Measurements from ENCODE around the gene ACR. TPM values are rescaled to one million over a fixed set of nuclear protein-coding genes. Genes with fewer than 3 reads are reported as not detected.

ACR gene
- total and polyA plus RNA-seq, 2 of the 13 experiments (the other 11 are each of a cell fraction or from before 2014, with no cell fraction given) = 0.15 TPM; not detected in 1

DNA sequence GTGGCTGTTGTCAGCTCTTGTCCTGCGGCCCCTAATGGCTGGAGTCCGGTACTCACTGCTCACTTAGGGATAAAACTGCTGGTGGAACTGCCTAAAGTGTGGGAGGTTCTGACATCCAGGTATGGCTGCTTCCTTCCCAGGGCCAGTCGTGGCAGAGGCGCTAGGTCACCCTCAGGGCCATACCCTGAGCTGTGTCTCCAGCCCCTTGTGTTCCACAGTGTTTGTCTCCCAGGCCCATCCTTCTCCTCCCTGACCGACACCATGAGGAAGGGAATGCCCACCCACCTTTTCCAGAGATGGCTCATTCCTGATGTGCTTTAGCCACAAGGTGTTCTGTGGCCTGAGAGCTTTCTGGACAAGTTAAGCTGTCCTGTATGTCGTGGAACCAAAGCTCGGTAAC is 12.4 kb upstream of the ACR start (continued):
- no peak for TF ChIP-seq ZNF207 (IDR thresholded peaks at IDR 0.05; ENCODE audit: borderline replicate concordance)
- TF ChIP-seq FOXA1 (IDR thresholded peaks at IDR 0.05) = no peak
- TF ChIP-seq FOXA1 (CRISPR knock-in tag; IDR thresholded peaks at IDR 0.05) = no peak
- no peak for TF ChIP-seq ZNF556 (CRISPR knock-in tag; IDR thresholded peaks at IDR 0.05; ENCODE audit: borderline replicate concordance)
- TF ChIP-seq PHF8 (CRISPR knock-in tag; IDR thresholded peaks at IDR 0.05) = no peak

DNA sequence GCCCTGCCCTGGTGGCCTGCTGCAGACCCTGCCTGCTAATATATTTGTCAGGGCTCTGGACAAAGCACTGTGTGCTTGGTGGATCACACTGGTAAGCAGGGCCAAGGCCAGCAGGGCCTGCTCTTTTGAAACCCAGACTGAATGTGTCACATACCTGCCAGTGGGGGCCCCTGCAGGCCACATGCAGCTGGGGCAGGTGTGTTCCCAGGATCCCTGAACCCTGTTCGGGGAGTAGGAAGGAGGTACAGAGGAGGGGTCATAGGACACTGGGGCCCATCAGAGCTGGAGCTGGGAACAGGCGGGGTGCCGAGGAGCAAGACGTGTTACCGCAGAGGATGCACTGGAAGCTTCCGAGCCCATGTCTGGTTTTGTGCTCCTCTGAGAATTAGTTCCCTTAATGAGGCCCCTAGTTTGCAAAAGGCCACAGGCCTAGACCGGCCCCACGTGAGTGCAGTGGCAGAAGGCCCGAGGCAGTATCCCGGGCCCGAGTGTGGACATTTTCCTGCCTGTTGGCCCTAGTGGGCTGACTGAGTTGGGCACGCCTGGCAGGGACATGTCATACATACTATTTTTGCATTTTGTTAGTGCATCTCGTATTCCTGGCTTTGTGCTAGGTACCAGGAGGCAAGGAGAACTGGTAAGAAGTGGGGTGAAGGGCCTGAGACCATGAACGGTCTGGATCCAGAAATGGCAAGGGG is 11.2 kb upstream of the ACR start:
- BruUV-seq (replicated peaks) = no TSS peak
- peak; percentile 21 for DNase-seq (ENCODE audit: low spot score)
- peak overlapping the region; percentile 45 for H3K27ac ChIP-seq (ENCODE audit: extremely low read length, insufficient read depth, low read length)
- intact Hi-C loops (cut with micrococcal nuclease; ENCODE audit: unreplicated experiment) (no loop called here), in situ Hi-C loops (cut with HindIII; ENCODE audit: extremely low pct_ligation_motif_present, low pct_unique_long_range_greater_than_20kb) (no loop called here)
- H3K4me1 ChIP-seq (ENCODE audit: insufficient read depth, low read length) = peaks cover 10% of the 10 kb centered on the region; the same call in 1 of the 2 replicates
- FAIRE-seq = peak; percentile 18
- H3K9ac ChIP-seq (ENCODE audit: insufficient read depth, low read depth, low read length) = no peak overlapping the region
- H2AFZ ChIP-seq (ENCODE audit: low read length) = no peak overlapping the region
- no peaks in the 10 kb centered on the region for H3K9me3 ChIP-seq (ENCODE audit: low read length)
- H3K4me2 ChIP-seq (ENCODE audit: low read depth, low read length) = no peak overlapping the region
- CTCF ChIA-PET (ENCODE audit: low intra/inter-chr PET ratio, low total read pairs) = no interaction called here
- no peaks in the 10 kb centered on the region for H3K27me3 ChIP-seq (ENCODE audit: control insufficient read depth in 1 of 2, insufficient read depth in 2 of 2, low read length in 2 of 2)
- POLR2A ChIA-PET = no interaction called here
- H3K4me3 ChIP-seq (replicated peaks in 1 of 3; ENCODE audit: insufficient read depth in 1 of 3, low read depth in 2 of 3, low read length in 3 of 3) = no peak overlapping the region
- 92% methylated on average over 14 of the region's 14 CpGs for WGBS (ENCODE audit: low lambda C conversion rate)
- ATAC-seq = peak; percentile 71
- peaks cover 18 to 32% of the 10 kb centered on the region in 2 experiments for H3K36me3 ChIP-seq (replicated peaks in 1 of 2; ENCODE audit: control insufficient read depth in 1 of 2, insufficient read depth in 2 of 2, low read length in 2 of 2)
- H3K79me2 ChIP-seq (ENCODE audit: insufficient read depth, low read length) = no peaks in the 10 kb centered on the region
- no peaks in the 10 kb centered on the region; the same call in 1 of the 2 replicates for H4K20me1 ChIP-seq (ENCODE audit: insufficient read depth, low read length)
- TF ChIP-seq MAFG (CRISPR knock-in tag; IDR thresholded peaks at IDR 0.05) (no peak), TEAD3 (CRISPR knock-in tag; optimal IDR thresholded peaks at IDR 0.05; ENCODE audit: borderline replicate concordance) (peak; percentile 98), NR2F6 (IDR thresholded peaks at IDR 0.05) (no peak), NR2F6 (CRISPR knock-in tag; IDR thresholded peaks at IDR 0.05) (no peak), ZFX (CRISPR knock-in tag; IDR thresholded peaks at IDR 0.05; ENCODE audit: low read depth) (0 out of 2 replicates have a peak, but pooled peaks have one; percentile 27), ZNF431 (CRISPR knock-in tag; IDR thresholded peaks at IDR 0.05; ENCODE audit: borderline replicate concordance, low read depth) (no peak), SKI (IDR thresholded peaks at IDR 0.05; ENCODE audit: partially characterized antibody) (no peak), HNF4A (CRISPR knock-in tag; IDR thresholded peaks at IDR 0.05) (peak; percentile 23; the same call in 1 of the 2 replicates), STAG1 (CRISPR knock-in tag; IDR thresholded peaks at IDR 0.05) (0 out of 2 replicates have a peak, but pooled peaks have one; percentile 13), ZSCAN22 (CRISPR knock-in tag; IDR thresholded peaks at IDR 0.05) (no peak), ZMAT3 (CRISPR knock-in tag; conservative IDR thresholded peaks at IDR 0.05) (no peak)
- TF ChIP-seq, protein P1, sequence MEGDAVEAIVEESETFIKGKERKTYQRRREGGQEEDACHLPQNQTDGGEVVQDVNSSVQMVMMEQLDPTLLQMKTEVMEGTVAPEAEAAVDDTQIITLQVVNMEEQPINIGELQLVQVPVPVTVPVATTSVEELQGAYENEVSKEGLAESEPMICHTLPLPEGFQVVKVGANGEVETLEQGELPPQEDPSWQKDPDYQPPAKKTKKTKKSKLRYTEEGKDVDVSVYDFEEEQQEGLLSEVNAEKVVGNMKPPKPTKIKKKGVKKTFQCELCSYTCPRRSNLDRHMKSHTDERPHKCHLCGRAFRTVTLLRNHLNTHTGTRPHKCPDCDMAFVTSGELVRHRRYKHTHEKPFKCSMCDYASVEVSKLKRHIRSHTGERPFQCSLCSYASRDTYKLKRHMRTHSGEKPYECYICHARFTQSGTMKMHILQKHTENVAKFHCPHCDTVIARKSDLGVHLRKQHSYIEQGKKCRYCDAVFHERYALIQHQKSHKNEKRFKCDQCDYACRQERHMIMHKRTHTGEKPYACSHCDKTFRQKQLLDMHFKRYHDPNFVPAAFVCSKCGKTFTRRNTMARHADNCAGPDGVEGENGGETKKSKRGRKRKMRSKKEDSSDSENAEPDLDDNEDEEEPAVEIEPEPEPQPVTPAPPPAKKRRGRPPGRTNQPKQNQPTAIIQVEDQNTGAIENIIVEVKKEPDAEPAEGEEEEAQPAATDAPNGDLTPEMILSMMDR (CRISPR knock-in tag; IDR thresholded peaks at IDR 0.05) = peak; percentile 58
- TF ChIP-seq, protein P2, sequence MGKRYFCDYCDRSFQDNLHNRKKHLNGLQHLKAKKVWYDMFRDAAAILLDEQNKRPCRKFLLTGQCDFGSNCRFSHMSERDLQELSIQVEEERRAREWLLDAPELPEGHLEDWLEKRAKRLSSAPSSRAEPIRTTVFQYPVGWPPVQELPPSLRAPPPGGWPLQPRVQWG (CRISPR knock-in tag; IDR thresholded peaks at IDR 0.05; ENCODE audit: borderline replicate concordance, low read depth) = no peak
- TF ChIP-seq, protein P3, sequence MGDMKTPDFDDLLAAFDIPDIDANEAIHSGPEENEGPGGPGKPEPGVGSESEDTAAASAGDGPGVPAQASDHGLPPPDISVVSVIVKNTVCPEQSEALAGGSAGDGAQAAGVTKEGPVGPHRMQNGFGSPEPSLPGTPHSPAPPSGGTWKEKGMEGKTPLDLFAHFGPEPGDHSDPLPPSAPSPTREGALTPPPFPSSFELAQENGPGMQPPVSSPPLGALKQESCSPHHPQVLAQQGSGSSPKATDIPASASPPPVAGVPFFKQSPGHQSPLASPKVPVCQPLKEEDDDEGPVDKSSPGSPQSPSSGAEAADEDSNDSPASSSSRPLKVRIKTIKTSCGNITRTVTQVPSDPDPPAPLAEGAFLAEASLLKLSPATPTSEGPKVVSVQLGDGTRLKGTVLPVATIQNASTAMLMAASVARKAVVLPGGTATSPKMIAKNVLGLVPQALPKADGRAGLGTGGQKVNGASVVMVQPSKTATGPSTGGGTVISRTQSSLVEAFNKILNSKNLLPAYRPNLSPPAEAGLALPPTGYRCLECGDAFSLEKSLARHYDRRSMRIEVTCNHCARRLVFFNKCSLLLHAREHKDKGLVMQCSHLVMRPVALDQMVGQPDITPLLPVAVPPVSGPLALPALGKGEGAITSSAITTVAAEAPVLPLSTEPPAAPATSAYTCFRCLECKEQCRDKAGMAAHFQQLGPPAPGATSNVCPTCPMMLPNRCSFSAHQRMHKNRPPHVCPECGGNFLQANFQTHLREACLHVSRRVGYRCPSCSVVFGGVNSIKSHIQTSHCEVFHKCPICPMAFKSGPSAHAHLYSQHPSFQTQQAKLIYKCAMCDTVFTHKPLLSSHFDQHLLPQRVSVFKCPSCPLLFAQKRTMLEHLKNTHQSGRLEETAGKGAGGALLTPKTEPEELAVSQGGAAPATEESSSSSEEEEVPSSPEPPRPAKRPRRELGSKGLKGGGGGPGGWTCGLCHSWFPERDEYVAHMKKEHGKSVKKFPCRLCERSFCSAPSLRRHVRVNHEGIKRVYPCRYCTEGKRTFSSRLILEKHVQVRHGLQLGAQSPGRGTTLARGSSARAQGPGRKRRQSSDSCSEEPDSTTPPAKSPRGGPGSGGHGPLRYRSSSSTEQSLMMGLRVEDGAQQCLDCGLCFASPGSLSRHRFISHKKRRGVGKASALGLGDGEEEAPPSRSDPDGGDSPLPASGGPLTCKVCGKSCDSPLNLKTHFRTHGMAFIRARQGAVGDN (CRISPR knock-in tag; IDR thresholded peaks at IDR 0.05) = peak; percentile 54

All from HepG2 (cell line).